Astrocyte of the cerebellum (primary cell): Measurements from ENCODE around the gene ZER1.

Experiments used
- DNase-seq: peaks from one replicate; pipeline ENCODE4 v3.0.0-alpha.2; 2011; ENCODE audit warnings: low read depth
- H3K4me3 ChIP-seq: 2 replicates; pipeline ENCODE4 v1.5.1; 2011; ENCODE audit warnings: mild to moderate bottlenecking, low read depth, low read length, moderate library complexity
- in situ Hi-C: cut with HindIII; loops from 2 replicates; pipeline ENCODE4 v1.10.0; 2017; ENCODE audit warnings: low sequenced_read_pairs
- TF ChIP-seq, protein P1 (sequence below): IDR thresholded peaks from 2 replicates; pipeline ENCODE4 v1.5.1; 2012; ENCODE audit warnings: low read length, low read depth, moderate library complexity, mild to moderate bottlenecking; ENCODE audit errors: missing control alignments

The ZER1 gene

DNA sequence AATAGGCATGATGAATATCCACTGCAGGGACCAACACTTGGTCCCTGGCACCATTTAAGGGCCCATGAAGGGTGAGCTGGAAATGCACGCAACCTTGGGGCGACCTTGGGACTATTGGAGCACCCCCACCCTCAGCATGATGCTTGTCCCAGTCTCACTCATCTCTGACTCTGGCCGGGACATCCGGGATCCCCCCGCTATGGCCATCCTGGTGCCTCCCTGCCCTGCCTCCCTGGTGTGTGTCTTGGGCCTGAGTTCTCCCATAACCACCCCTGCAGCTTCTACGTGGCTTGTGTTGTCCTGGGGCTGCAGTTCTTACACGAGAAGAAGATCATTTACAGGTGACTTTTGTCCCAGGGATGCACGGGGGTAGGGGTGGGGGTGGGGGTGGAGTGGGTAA is 53.7 kb downstream of the ZER1 start:
- H3K4me3 ChIP-seq: no peak overlapping the region
- in situ Hi-C loops: no loop called here
- no peak for DNase-seq
- TF ChIP-seq, protein P1, sequence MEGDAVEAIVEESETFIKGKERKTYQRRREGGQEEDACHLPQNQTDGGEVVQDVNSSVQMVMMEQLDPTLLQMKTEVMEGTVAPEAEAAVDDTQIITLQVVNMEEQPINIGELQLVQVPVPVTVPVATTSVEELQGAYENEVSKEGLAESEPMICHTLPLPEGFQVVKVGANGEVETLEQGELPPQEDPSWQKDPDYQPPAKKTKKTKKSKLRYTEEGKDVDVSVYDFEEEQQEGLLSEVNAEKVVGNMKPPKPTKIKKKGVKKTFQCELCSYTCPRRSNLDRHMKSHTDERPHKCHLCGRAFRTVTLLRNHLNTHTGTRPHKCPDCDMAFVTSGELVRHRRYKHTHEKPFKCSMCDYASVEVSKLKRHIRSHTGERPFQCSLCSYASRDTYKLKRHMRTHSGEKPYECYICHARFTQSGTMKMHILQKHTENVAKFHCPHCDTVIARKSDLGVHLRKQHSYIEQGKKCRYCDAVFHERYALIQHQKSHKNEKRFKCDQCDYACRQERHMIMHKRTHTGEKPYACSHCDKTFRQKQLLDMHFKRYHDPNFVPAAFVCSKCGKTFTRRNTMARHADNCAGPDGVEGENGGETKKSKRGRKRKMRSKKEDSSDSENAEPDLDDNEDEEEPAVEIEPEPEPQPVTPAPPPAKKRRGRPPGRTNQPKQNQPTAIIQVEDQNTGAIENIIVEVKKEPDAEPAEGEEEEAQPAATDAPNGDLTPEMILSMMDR: no peak

DNA sequence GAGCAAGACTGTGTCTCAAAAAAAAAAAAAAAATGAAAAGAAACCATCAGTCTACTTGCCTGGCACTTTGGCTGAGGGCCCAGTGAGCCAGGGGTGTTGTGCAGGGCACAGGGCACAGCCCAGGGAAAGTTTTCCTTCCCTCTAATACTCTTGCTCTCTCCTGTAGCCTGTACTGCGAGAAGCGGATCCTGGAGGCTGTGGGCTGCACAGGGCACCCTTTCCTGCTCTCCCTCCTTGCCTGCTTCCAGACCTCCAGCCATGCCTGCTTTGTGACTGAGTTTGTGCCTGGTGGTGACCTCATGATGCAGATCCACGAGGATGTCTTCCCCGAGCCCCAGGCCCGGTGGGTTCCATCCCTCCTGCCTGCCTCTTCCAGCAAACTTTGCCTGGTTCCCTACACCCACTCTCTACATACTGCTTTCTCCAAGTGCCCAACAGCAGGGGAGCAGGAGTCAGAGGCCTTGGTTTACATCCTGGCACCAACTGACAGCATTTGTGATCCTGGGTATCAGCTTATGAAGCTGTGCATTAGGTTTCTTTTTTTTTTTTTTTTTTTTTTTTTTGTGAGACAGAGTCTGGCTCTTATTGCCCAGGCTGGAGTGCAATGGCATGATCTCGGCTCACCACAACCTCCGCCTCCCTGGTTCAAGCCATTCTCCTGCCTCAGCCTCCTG is 55.0 kb downstream of the ZER1 start:
- in situ Hi-C loops: no loop called here
- no peak overlapping the region for H3K4me3 ChIP-seq
- TF ChIP-seq, protein P1: no peak
- no peak for DNase-seq

DNA sequence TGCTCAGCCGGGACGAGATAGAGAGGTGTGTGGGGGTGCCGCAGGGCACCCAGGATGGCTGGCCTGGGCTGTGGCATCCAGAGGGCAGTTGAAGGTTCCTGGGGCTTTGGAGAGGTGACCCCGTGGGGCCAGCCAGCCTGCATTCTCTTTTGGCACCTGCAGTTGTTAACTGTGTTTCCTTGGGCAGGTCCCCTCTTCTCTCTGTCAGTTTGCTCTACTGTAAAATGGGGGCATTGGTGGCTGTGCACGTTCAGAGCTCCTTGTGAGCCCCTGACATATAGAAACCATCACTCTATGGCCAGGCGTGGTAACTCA is 56.3 kb downstream of the ZER1 start:
- in situ Hi-C loops: no loop called here
- no peak overlapping the region for H3K4me3 ChIP-seq
- TF ChIP-seq, protein P1: no peak
- DNase-seq: no peak

DNA sequence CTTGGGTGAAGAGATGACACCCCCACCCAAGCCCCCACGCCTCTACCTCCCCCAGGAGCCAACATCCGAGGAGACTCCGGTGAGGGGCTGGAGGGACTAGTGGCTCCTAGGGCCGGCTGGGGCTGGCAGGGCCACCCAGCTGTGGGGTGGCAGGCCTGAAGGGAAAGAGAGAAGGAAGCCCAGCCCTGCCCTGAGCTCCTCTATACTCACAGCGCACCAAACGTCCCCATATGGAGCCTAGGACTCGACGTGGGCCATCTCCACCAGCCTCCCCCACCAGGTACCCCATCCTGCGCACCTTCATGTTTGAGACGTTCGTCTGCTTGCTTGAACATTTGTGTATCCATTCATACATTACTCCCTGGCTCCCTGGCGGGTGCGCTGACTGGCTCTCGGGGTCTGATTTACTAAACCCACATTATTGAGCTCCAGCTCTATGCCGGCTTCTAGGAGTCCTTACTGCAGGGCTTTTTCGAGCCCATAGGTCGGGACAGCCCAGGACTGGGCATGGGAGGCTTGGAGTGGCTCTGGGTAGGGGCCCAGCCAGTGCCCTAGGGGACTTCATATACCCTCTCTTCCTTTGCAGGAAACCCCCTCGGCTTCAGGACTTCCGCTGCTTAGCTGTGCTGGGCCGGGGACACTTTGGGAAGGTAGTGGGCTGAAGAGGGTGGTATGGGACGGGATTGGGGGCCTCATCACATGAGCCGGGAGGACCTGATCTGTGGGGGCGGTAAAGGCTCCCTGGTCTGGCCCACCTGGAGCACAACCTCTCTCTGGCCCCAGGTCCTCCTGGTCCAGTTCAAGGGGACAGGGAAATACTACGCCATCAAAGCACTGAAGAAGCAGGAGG is 56.9 kb downstream of the ZER1 start:
- no peak for DNase-seq
- TF ChIP-seq, protein P1: no peak
- in situ Hi-C loops: no loop called here
- H3K4me3 ChIP-seq: no peak overlapping the region

DNA sequence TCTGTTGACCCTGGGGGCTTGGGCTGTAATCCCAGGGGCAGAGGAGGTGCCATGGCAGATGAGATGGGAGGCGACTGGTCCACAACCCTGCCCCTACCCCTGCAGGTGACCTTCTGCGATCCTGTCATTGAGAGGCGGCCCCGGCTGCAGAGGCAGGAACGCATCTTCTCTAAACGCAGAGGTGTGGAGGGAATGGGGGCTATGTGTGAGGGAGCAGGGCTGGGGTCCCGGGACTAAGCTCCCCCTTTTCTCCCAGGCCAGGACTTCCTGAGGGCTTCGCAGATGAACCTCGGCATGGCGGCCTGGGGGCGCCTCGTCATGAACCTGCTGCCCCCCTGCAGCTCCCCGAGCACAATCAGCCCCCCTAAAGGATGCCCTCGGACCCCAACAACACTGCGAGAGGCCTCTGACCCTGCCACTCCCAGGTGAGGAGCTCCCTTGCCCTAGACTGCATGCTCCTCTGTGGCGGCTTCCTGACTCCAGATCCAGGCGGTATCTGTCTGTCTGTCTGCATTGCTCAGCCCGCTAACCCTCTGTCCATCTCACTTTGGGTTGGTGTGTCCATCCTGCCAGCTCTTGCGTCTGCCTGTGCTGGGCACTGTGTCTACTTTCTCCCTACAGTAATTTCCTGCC is 57.7 kb downstream of the ZER1 start:
- TF ChIP-seq, protein P1: no peak
- no peak overlapping the region for H3K4me3 ChIP-seq
- DNase-seq: no peak
- in situ Hi-C loops: no loop called here

DNA sequence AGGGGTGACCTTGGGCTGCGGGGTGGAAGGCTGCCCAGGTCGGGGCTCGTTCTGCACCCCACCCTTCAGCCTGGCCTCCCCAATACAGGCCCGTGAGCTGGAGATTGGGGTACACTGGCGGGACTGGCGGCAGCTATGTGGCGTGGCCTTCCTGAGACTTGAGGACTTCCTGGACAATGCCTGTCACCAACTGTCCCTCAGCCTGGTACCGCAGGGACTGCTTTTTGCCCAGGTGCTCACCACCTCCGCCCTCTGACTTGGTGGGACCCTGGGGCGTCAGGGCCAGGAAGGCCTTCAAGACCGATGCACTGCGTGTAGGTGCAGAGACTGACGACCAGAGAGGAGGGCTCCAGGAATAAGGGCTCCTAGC is 58.3 kb downstream of the ZER1 start:
- in situ Hi-C loops: no loop called here
- no peak for DNase-seq
- H3K4me3 ChIP-seq: no peak overlapping the region
- TF ChIP-seq, protein P1: no peak
